ENCODE measurements around the gene COA8. TPM values are rescaled to one million over a fixed set of nuclear protein-coding genes. Genes with fewer than 3 reads are reported as not detected.

Gene COA8
- total RNA-seq, 2 donors from 2014 or later, result 40.0 to 47.8 TPM

DNA sequence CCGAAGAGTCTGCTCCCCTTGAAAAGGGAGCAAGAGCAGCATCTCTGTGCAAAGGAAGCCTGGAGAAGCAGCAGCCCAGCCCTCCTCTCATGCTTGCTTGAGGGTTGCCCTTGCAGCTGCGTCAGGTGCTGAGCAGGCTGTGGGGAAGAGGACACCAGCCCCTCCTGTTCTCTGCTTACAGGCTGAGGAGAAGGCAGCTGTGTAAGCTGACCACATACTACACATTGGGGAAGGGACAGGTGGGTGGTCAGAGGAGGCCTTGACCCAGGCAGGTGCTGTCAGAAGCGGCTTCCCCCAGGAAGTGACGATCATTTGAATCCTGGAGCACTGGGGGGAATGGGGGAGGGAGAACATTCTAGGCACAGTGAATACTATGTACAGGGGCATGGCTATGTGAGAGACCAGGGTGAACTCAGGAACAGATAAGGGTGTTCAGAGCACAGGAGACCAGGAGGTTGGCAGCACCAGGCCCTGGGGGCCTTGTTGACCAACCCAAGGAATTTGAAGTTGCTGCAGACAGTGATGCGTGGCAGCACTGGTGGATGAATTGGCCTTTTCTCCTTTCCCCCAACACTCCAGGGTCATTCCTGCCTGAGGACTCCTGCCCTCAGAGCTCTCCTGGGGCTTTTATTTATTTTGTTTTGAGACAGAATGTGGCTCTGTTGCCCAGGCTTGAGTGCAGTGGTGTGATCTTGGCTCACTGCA, 63.5 kb downstream of the COA8 start:
- Mint-ChIP-seq H3K4me1 (ENCODE audit: low read depth) (peaks cover 31% of the 10 kb centered on the region), H3K27me3 (ENCODE audit: low read depth) (no peaks in the 10 kb centered on the region), H3K27ac (no peak overlapping the region), H3K9me3 (no peaks in the 10 kb centered on the region), H3K4me3 (no peak overlapping the region), H3K36me3 (ENCODE audit: insufficient read depth in 2 of 2) (peaks cover 0 to 3% of the 10 kb centered on the region in 2 donors)
- ATAC-seq (replicated peaks in 1 of 2) (no peak), DNase-seq (no peak)

GRCh38 chr14:103627073-103628025, 64.6 kb downstream of the COA8 start:
- Mint-ChIP-seq H3K4me3 (peak overlapping the region; percentile 85 to 90), H3K4me1 (ENCODE audit: low read depth) (peaks cover 31% of the 10 kb centered on the region), H3K27me3 (ENCODE audit: low read depth) (no peaks in the 10 kb centered on the region), H3K27ac (peak overlapping the region; percentile 58), H3K9me3 (no peaks in the 10 kb centered on the region), H3K36me3 (ENCODE audit: insufficient read depth in 2 of 2) (peaks cover 0 to 3% of the 10 kb centered on the region in 2 donors)
- DNase-seq (no peak), ATAC-seq (replicated peaks in 1 of 2) (no peak)

DNA sequence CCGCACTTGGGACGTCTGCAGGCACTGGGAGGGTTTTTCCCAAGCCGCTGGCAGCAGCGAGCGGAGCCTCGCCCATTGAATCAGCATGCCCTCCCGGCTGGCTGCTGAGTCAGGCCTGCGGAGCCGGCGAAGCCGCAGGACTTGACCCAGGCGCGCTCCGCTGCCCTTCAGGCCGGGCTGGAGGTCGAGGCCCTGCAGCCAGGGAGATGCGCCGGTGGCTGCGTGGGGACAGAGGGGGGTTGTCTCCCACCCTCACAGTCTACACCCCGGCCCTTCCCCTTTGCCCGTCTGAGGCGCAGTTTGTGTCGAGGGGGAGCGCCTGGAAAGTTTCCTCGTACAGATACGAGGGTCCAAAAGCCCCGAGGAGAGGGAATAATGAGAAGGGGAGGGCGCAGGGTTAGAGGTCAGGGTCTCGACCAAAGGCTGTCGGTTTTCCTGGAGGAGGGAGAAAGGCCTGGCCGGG, 65.5 kb downstream of the COA8 start:
- DNase-seq, result peak; percentile 43 to 45
- Mint-ChIP-seq H3K27ac (peak overlapping the region; percentile 79), H3K9me3 (no peaks in the 10 kb centered on the region), H3K27me3 (ENCODE audit: low read depth) (no peaks in the 10 kb centered on the region), H3K36me3 (ENCODE audit: insufficient read depth in 2 of 2) (peaks cover 0 to 3% of the 10 kb centered on the region in 2 donors), H3K4me3 (peak overlapping the region; percentile 85 to 90), H3K4me1 (ENCODE audit: low read depth) (peaks cover 39% of the 10 kb centered on the region)
- peak in 1 of 2 donors; percentile 13 for ATAC-seq (replicated peaks in 1 of 2)

DNA sequence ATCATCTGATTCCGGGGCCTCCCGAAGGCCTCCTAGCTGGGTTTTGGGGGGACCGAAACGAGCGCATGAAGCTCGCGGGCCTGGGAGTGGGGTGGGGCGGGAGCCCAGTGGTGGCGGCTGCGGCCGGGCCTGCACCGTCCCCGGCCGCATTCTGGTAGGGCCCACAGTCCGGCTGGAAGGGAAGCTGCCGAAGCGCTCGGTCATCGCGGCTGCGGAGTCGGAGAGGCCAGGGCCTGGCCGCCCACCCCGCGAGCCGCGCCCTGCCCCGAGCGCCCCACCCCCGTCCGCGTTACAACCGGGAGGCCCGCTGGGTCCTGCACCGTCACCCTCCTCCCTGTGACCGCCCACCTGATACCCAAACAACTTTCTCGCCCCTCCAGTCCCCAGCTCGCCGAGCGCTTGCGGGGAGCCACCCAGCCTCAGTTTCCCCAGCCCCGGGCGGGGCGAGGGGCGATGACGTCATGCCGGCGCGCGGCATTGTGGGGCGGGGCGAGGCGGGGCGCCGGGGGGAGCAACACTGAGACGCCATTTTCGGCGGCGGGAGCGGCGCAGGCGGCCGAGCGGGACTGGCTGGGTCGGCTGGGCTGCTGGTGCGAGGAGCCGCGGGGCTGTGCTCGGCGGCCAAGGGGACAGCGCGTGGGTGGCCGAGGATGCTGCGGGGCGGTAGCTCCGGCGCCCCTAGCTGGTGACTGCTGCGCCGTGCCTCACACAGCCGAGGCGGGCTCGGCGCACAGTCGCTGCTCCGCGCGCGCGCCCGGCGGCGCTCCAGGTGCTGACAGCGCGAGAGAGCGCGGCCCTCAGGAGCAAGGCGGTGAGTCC, 66.1 kb downstream of the COA8 start, which contains the start of gene KLC1:
Gene KLC1, plus strand, starts transcription at position 528 of the 819 bp plus-strand sequence. CDS start 25,354 bp downstream, outside the sequence.
- H3K4me3 Mint-ChIP-seq, result peak within 1 kb of the TSS; percentile 85 to 90
- peak within 1 kb of the TSS; percentile 80 for H3K27ac Mint-ChIP-seq
- peaks cover 45% of the 10 kb centered on the region for H3K4me1 Mint-ChIP-seq (ENCODE audit: low read depth)
- peaks cover 0 to 3% of the 10 kb centered on the region in 2 donors for H3K36me3 Mint-ChIP-seq (ENCODE audit: insufficient read depth in 2 of 2)
- H3K9me3 Mint-ChIP-seq, result no peaks in the 10 kb centered on the region
- H3K27me3 Mint-ChIP-seq (ENCODE audit: low read depth), result no peaks in the 10 kb centered on the region
- peak; percentile 79 to 82 for ATAC-seq (replicated peaks in 1 of 2)
- DNase-seq, result peak; percentile 87 to 92

DNA sequence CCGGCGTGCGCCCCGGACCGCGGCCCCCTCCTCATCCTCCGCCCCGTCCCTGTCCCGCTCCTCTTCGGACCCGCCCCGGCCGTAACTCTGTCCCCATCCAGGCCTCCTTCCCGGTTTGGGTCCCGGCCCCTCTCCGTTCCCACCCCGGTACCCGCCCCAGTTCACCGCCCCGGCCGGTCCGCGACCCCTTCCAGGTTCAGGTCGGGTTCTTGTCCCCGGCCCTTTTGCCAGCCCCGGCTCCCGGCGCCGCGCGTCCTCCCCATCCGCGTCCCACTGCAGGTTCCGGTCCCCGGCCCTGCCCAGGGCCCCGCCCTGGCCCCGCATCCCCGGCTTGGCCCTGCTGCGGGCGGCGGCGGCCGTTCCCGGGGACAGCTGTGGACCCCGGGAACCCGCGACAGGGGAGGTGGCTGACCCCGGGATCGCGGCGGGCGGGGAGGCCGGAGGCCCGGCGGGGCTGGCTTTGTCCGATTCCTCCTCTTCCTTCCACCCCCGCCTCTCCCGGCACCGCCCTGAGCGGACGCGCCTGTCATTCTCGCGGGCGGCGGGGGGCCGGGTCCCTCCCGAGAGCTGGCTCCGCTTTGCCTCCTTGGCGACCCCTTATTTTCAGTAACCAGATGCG, 66.9 kb downstream of the COA8 start:
- Mint-ChIP-seq H3K27me3 (ENCODE audit: low read depth) (no peaks in the 10 kb centered on the region), H3K4me1 (ENCODE audit: low read depth) (peaks cover 48% of the 10 kb centered on the region), H3K9me3 (no peaks in the 10 kb centered on the region), H3K27ac (peak overlapping the region; percentile 80), H3K36me3 (ENCODE audit: insufficient read depth in 2 of 2) (peaks cover 0 to 3% of the 10 kb centered on the region in 2 donors), H3K4me3 (peak overlapping the region; percentile 85 to 90)
- DNase-seq (peak; percentile 64 to 74), ATAC-seq (replicated peaks in 1 of 2) (peak; percentile 64 to 68)

- DNase-seq, result no peak
- H3K27ac Mint-ChIP-seq, result no peak overlapping the region
- no peaks in the 10 kb centered on the region for H3K27me3 Mint-ChIP-seq (ENCODE audit: low read depth)
- peaks cover 48% of the 10 kb centered on the region for H3K4me1 Mint-ChIP-seq (ENCODE audit: low read depth)
- ATAC-seq (replicated peaks in 1 of 2), result no peak
- no peaks in the 10 kb centered on the region for H3K9me3 Mint-ChIP-seq
- peaks cover 0 to 3% of the 10 kb centered on the region in 2 donors for H3K36me3 Mint-ChIP-seq (ENCODE audit: insufficient read depth in 2 of 2)
- peak overlapping the region; percentile 85 to 90 for H3K4me3 Mint-ChIP-seq
Observed at GRCh38 chr14:103630364-103631108, 67.8 kb downstream of the COA8 start.

GRCh38 chr14:103633391-103633790, 70.6 kb downstream of the COA8 start:
- no peaks in the 10 kb centered on the region for H3K9me3 Mint-ChIP-seq
- H3K4me1 Mint-ChIP-seq (ENCODE audit: low read depth), result peaks cover 62% of the 10 kb centered on the region
- peak overlapping the region; percentile 55 for H3K27ac Mint-ChIP-seq
- DNase-seq (no peak), ATAC-seq (replicated peaks in 1 of 2) (no peak)
- peaks cover 0 to 5% of the 10 kb centered on the region in 2 donors for H3K36me3 Mint-ChIP-seq (ENCODE audit: insufficient read depth in 2 of 2)
- H3K27me3 Mint-ChIP-seq (ENCODE audit: low read depth), result no peaks in the 10 kb centered on the region
- no peak overlapping the region for H3K4me3 Mint-ChIP-seq

GRCh38 chr14:103634156-103634555, 71.4 kb downstream of the COA8 start:
- ATAC-seq (replicated peaks in 1 of 2) (no peak), DNase-seq (no peak)
- no peak overlapping the region for H3K4me3 Mint-ChIP-seq
- H3K27ac Mint-ChIP-seq, result no peak overlapping the region
- no peaks in the 10 kb centered on the region for H3K27me3 Mint-ChIP-seq (ENCODE audit: low read depth)
- H3K36me3 Mint-ChIP-seq (ENCODE audit: insufficient read depth in 2 of 2), result peaks cover 0 to 5% of the 10 kb centered on the region in 2 donors
- H3K9me3 Mint-ChIP-seq, result no peaks in the 10 kb centered on the region
- peaks cover 66% of the 10 kb centered on the region for H3K4me1 Mint-ChIP-seq (ENCODE audit: low read depth)

GRCh38 chr14:103638594-103638993, 75.8 kb downstream of the COA8 start:
- H3K27ac Mint-ChIP-seq, result no peak overlapping the region
- ATAC-seq (replicated peaks in 1 of 2) (no peak), DNase-seq (no peak)
- peaks cover 0 to 2% of the 10 kb centered on the region in 2 donors for H3K36me3 Mint-ChIP-seq (ENCODE audit: insufficient read depth in 2 of 2)
- H3K4me1 Mint-ChIP-seq (ENCODE audit: low read depth), result peaks cover 45% of the 10 kb centered on the region
- no peak overlapping the region for H3K4me3 Mint-ChIP-seq
- no peaks in the 10 kb centered on the region for H3K9me3 Mint-ChIP-seq
- no peaks in the 10 kb centered on the region for H3K27me3 Mint-ChIP-seq (ENCODE audit: low read depth)
